GM12878 (cell line): ENCODE results near the gene STAT5A. TPM values are rescaled to one million over a fixed set of nuclear protein-coding genes. Genes with fewer than 3 reads are reported as not detected.

Source experiments
- ATAC-seq: fragments of 200-7000 bp; cut with Tn5 transposase; 3 replicates; pipeline ENCODE4 v1.9.1; 2020; ENCODE audit warnings: mild to moderate bottlenecking, moderate library complexity
- BruUV-seq: library from RNA; stranded (reverse); fragments of 400-500 nt; replicated peaks from 2 replicates; lab custom pipeline; 2021; lab: Mats Ljungman, UMichigan
- CTCF ChIA-PET: fragments of 300-600 bp; sonication (Branson Sonifier 250); formaldehyde crosslinking; extraction: SDS; loops from one replicate; lab custom pipeline; 2021; ENCODE audit warnings: inconsistent platforms; lab: Yijun Ruan, JAX
- POLR2A ChIA-PET: fragments of 350-600 bp; formaldehyde crosslinking; extraction: SDS; loops from one replicate; lab custom pipeline; 2021; ENCODE audit warnings: inconsistent platforms; lab: Charles Lee
- RAD21 ChIA-PET: fragments of 300-600 bp; sonication (Branson Sonifier 250); formaldehyde crosslinking; loops from one replicate; lab custom pipeline; 2023; ENCODE audit warnings: antibody characterized with exemption; ENCODE audit not compliant: unreplicated experiment; lab: Charles Lee
- SMC1A ChIA-PET: fragments of 300-600 bp; sonication (Branson Sonifier 250); formaldehyde crosslinking; loops from one replicate; lab custom pipeline; 2023; ENCODE audit not compliant: unreplicated experiment, uncharacterized antibody; lab: Charles Lee
- DNase-seq: peaks from one replicate; pipeline ENCODE4 v3.0.0-alpha.2; 2011; ENCODE audit warnings: low read depth, low spot score
- FAIRE-seq: peaks from 3 replicates; lab custom pipeline; 2011; peaks lifted over from hg19 to GRCh38; lab: Jason Lieb, UNC
- H2AFZ ChIP-seq: 2 replicates; pipeline ENCODE4 v1.6.0; 2011; ENCODE audit warnings: low read depth, low read length, control low read depth; ENCODE audit not compliant: control insufficient read depth
- H3K27ac ChIP-seq: 2 replicates; pipeline ENCODE4 v1.5.1; 2011; ENCODE audit warnings: control low read depth; ENCODE audit not compliant: control insufficient read depth, insufficient read depth
- H3K27me3 ChIP-seq, 2 experiments: replicated peaks in 1 of 2; 2 replicates each; pipeline versions ENCODE4 v1.6.0 to v1.6.1; 2011; ENCODE audit warnings: low read length in 1 of 2; ENCODE audit not compliant: control insufficient read depth in 2 of 2, insufficient read depth in 2 of 2
- H3K36me3 ChIP-seq, 2 experiments: 2 replicates each; pipeline ENCODE4 v1.5.1; 2011; ENCODE audit warnings: low read length in 1 of 2; ENCODE audit not compliant: control insufficient read depth in 2 of 2, insufficient read depth in 2 of 2
- H3K4me1 ChIP-seq: 2 replicates; pipeline ENCODE4 v1.6.1; 2011; ENCODE audit warnings: mild to moderate bottlenecking, low read length, moderate library complexity, mixed read lengths; ENCODE audit not compliant: control insufficient read depth, insufficient read depth
- H3K4me2 ChIP-seq: 2 replicates; pipeline ENCODE4 v1.6.0; 2011; ENCODE audit warnings: control low read depth; ENCODE audit not compliant: control insufficient read depth, insufficient read depth
- H3K4me3 ChIP-seq: fragments of 200-600 bp; sonication (generic); 2 replicates; pipeline ENCODE4 v1.5.1; 2016
- H3K79me2 ChIP-seq: 2 replicates; pipeline ENCODE4 v1.6.0; 2011; ENCODE audit warnings: low read length; ENCODE audit not compliant: control insufficient read depth, insufficient read depth
- H3K9ac ChIP-seq: 2 replicates; pipeline ENCODE4 v1.8.0; 2011; ENCODE audit warnings: low read length, control low read depth, mixed read lengths; ENCODE audit not compliant: control insufficient read depth, insufficient read depth
- H3K9me3 ChIP-seq: replicated peaks from 3 replicates; pipeline ENCODE4 v1.5.1; 2011; ENCODE audit warnings: mild to moderate bottlenecking, low read length; ENCODE audit not compliant: control insufficient read depth, insufficient read depth
- H4K20me1 ChIP-seq: 2 replicates; pipeline ENCODE4 v1.6.0; 2011; ENCODE audit not compliant: control insufficient read depth, insufficient read depth
- CBX3 ChIP-seq: fragments of 200-600 bp; sonication (generic); IDR thresholded peaks from 2 replicates; pipeline ENCODE4 v1.6.1; 2016; ENCODE audit warnings: low read depth, borderline replicate concordance
- EED ChIP-seq: sonication (generic); IDR thresholded peaks from 2 replicates; pipeline ENCODE4 v1.6.1; 2016; ENCODE audit warnings: antibody characterized with exemption, low read depth
- HDGF ChIP-seq: fragments of 450-650 bp; IDR thresholded peaks from 2 replicates; pipeline ENCODE4 v1.6.1; 2016; ENCODE audit warnings: antibody characterized with exemption
- JUNB ChIP-seq: IDR thresholded peaks from 2 replicates; pipeline ENCODE4 v1.6.1; 2016; ENCODE audit warnings: antibody characterized with exemption, mild to moderate bottlenecking
- JUND ChIP-seq: IDR thresholded peaks from 2 replicates; pipeline ENCODE4 v1.6.1; 2012; ENCODE audit warnings: low read depth, mild to moderate bottlenecking, low read length, improper control_type of control experiment, moderate library complexity
- LARP7 ChIP-seq: fragments of 450-650 bp; IDR thresholded peaks from 2 replicates; pipeline ENCODE4 v1.6.1; 2017; ENCODE audit warnings: mild to moderate bottlenecking
- NFIC ChIP-seq: IDR thresholded peaks from 2 replicates; pipeline ENCODE4 v1.6.1; 2012; ENCODE audit warnings: low read depth, mild to moderate bottlenecking, inconsistent platforms, low read length, moderate library complexity
- NFXL1 ChIP-seq: fragments of 450-650 bp; IDR thresholded peaks from 2 replicates; pipeline ENCODE4 v1.6.1; 2017; ENCODE audit warnings: antibody characterized with exemption, mild to moderate bottlenecking, borderline replicate concordance
- NR2C1 ChIP-seq: fragments of 450-650 bp; IDR thresholded peaks from 2 replicates; pipeline ENCODE4 v1.6.1; 2017; ENCODE audit warnings: antibody characterized with exemption, mild to moderate bottlenecking, moderate library complexity
- PAX8 ChIP-seq: fragments of 450-650 bp; IDR thresholded peaks from 2 replicates; pipeline ENCODE4 v1.6.1; 2017; ENCODE audit warnings: mild to moderate bottlenecking, moderate library complexity
- POLR2A ChIP-seq: IDR thresholded peaks from 2 replicates; pipeline ENCODE4 v1.6.1; 2011; ENCODE audit warnings: low read depth, mild to moderate bottlenecking, low read length
- RAD51 ChIP-seq: fragments of 450-650 bp; IDR thresholded peaks from 2 replicates; pipeline ENCODE4 v1.6.1; 2016; ENCODE audit warnings: moderate library complexity, mild to moderate bottlenecking, inconsistent platforms
- STAT1 ChIP-seq: fragments of 450-650 bp; conservative IDR thresholded peaks from 2 replicates; pipeline ENCODE4 v1.6.1; 2014; ENCODE audit warnings: antibody characterized with exemption, mild to moderate bottlenecking
- TAF1 ChIP-seq: IDR thresholded peaks from 2 replicates; pipeline ENCODE4 v1.6.1; 2011; ENCODE audit warnings: mild to moderate bottlenecking, low read depth, low read length, borderline replicate concordance
- TARDBP ChIP-seq: IDR thresholded peaks from 2 replicates; pipeline ENCODE4 v1.6.1; 2016; ENCODE audit warnings: borderline replicate concordance
- TBL1XR1 ChIP-seq: IDR thresholded peaks from 2 replicates; pipeline ENCODE4 v1.6.1; 2012; ENCODE audit warnings: low read depth, low read length, improper control_type of control experiment
- ZNF217 ChIP-seq: fragments of 450-650 bp; IDR thresholded peaks from 2 replicates; pipeline ENCODE4 v1.6.1; 2017; ENCODE audit warnings: antibody characterized with exemption, mild to moderate bottlenecking
- WGBS: methylation state at CpG from one replicate; pipeline ENCODE4 v1.1.6; 2016; ENCODE audit warnings: low lambda C conversion rate; ENCODE audit not compliant: insufficient replicate concordance, insufficient coverage; ENCODE audit errors: missing lambda C conversion rate; 5-methylcytosine and 5-hydroxymethylcytosine counted together
- in situ Hi-C: fragments of 300-500 bp; cut with MboI; formaldehyde crosslinking; loops from 9 replicates; pipeline ENCODE4 v1.14.3; 2018; ENCODE audit warnings: mixed read lengths
- intact Hi-C: fragments of 100-400 bp; cut with micrococcal nuclease; formaldehyde crosslinking; loops from one replicate; pipeline ENCODE4 v1.14.2; 2022; ENCODE audit not compliant: unreplicated experiment
- polyA plus RNA-seq, 11 experiments: library from polyadenylated mRNA; depleted of rRNA in 4 of 11; unstranded in 6 of 11; stranded (reverse) in 5 of 11; fragments of >200 nt; fragmentation: Nextera tagmentation in 4 of 11; fragmentation: Illumina TruSeq in 1 of 11; extraction: Ambion mirVana in 4 of 11; extraction: Trizol in 1 of 11; gene quantifications; 1 replicate in 1 of 11; 2 replicates in 10 of 11; pipeline versions ENCODE4 v1.2.1 to v1.2.3, GENCODE V29; 2011 to 2016; ENCODE audit warnings: inconsistent platforms in 2 of 11, missing spikeins in 2 of 11, low read depth in 1 of 11
- total RNA-seq, 4 experiments: library from RNA; depleted of rRNA in 3 of 4; stranded (reverse); fragments of >200 nt in 3 of 4; fragmentation: Illumina TruSeq in 1 of 4; extraction: Trizol in 1 of 4; gene quantifications; 2 replicates each; pipeline versions ENCODE4 v1.2.1 to v1.2.3, GENCODE V29; 2013 to 2021
- TF ChIP-seq, protein P1 (sequence below): fragments of 450-650 bp; IDR thresholded peaks from 2 replicates; pipeline ENCODE4 v1.6.1; 2017; ENCODE audit warnings: antibody characterized with exemption, mild to moderate bottlenecking, moderate library complexity
- TF ChIP-seq, protein P2 (sequence below): fragments of 450-650 bp; IDR thresholded peaks from 2 replicates; pipeline ENCODE4 v1.6.1; 2017; ENCODE audit warnings: borderline replicate concordance

Gene STAT5A
- total and polyA plus RNA-seq, 10 of the 15 experiments (the other 5 are each of a cell fraction or from before 2014, with no cell fraction given), result 14.8 to 86.4 (median 41.5) TPM

DNA sequence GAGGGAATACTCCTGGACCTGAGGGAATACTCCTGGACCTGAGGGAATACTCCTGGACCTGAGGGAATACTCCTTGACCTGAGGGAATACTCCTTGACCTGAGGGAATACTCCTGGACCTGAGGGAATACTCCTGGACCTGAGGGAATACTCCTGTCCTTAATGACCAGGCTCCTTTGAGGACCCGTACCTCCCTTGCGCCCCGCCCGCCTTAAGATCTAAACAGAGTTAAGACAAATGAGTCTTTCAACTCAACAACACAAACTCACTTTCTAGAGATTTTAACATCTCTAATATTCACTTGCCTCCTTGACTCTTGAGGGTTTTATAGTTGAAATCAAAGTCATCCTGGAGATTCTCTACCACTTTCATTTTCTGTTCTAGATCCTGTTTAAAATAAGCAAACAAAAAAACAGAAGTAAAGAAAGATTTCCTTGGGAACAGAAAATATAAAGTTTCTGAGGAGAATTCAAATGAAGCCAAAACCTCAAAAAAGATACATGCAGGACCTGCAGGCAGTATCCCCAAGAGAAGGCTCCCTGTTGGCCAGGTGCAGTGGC, 50.2 kb downstream of the STAT5A start:
- H2AFZ ChIP-seq, result no peak overlapping the region
- ATAC-seq, result no peak
- in situ Hi-C loops (no loop called here), intact Hi-C loops (loop anchor here (5.0 kb wide), 1 partner anchor 49 kb away; the partner anchor contains the start of gene STAT3)
- H3K9me3 ChIP-seq, result no peaks in the 10 kb centered on the region
- 94% methylated on average over 4 of the region's 4 CpGs for WGBS
- ChIA-PET POLR2A (interaction anchor here (0.6 to 1.0 kb wide), 3 partner anchors 10 to 116 kb away, joined by 3 to 5 read pairs (median 3); no protein-coding TSS in a partner anchor), CTCF (interaction anchor here (3.0 to 6.3 kb wide), 2 partner anchors 50 to 66 kb away, joined by 14 to 48 read pairs; partner anchors contain the start of gene STAT3), RAD21 (no interaction called here), SMC1A (interaction anchor here (4.8 kb wide), 1 partner anchor 50 kb away, joined by 32 read pairs; the partner anchor contains the start of gene STAT3)
- H3K36me3 ChIP-seq, result peaks cover 12 to 31% of the 10 kb centered on the region in 2 experiments
- no peak for FAIRE-seq
- no peak overlapping the region for H3K4me3 ChIP-seq
- no peak for TF ChIP-seq LARP7
- no peak for TF ChIP-seq POLR2A
- TF ChIP-seq STAT1, result no peak
- no peak for TF ChIP-seq PAX8
- TF ChIP-seq NR2C1, result no peak
- TF ChIP-seq TBL1XR1, result no peak
- TF ChIP-seq, protein P1, sequence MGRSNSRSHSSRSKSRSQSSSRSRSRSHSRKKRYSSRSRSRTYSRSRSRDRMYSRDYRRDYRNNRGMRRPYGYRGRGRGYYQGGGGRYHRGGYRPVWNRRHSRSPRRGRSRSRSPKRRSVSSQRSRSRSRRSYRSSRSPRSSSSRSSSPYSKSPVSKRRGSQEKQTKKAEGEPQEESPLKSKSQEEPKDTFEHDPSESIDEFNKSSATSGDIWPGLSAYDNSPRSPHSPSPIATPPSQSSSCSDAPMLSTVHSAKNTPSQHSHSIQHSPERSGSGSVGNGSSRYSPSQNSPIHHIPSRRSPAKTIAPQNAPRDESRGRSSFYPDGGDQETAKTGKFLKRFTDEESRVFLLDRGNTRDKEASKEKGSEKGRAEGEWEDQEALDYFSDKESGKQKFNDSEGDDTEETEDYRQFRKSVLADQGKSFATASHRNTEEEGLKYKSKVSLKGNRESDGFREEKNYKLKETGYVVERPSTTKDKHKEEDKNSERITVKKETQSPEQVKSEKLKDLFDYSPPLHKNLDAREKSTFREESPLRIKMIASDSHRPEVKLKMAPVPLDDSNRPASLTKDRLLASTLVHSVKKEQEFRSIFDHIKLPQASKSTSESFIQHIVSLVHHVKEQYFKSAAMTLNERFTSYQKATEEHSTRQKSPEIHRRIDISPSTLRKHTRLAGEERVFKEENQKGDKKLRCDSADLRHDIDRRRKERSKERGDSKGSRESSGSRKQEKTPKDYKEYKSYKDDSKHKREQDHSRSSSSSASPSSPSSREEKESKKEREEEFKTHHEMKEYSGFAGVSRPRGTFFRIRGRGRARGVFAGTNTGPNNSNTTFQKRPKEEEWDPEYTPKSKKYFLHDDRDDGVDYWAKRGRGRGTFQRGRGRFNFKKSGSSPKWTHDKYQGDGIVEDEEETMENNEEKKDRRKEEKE, result no peak
- no peak for TF ChIP-seq NFIC
- TF ChIP-seq JUND, result no peak
- no peak for TF ChIP-seq RAD51
- no peak for TF ChIP-seq EED
- TF ChIP-seq HDGF, result no peak
- TF ChIP-seq, protein P2, sequence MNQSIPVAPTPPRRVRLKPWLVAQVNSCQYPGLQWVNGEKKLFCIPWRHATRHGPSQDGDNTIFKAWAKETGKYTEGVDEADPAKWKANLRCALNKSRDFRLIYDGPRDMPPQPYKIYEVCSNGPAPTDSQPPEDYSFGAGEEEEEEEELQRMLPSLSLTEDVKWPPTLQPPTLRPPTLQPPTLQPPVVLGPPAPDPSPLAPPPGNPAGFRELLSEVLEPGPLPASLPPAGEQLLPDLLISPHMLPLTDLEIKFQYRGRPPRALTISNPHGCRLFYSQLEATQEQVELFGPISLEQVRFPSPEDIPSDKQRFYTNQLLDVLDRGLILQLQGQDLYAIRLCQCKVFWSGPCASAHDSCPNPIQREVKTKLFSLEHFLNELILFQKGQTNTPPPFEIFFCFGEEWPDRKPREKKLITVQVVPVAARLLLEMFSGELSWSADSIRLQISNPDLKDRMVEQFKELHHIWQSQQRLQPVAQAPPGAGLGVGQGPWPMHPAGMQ, result no peak
- no peak for TF ChIP-seq NFXL1
- TF ChIP-seq TAF1, result no peak
- no peak for TF ChIP-seq CBX3
- TF ChIP-seq TARDBP, result no peak
- no peak for TF ChIP-seq JUNB
- TF ChIP-seq ZNF217, result no peak
- no peak overlapping the region for H3K27ac ChIP-seq
- peaks cover 64% of the 10 kb centered on the region for H3K4me1 ChIP-seq
- no peak overlapping the region for H3K9ac ChIP-seq
- no peak for DNase-seq
- H4K20me1 ChIP-seq, result no peaks in the 10 kb centered on the region
- H3K4me2 ChIP-seq, result 0 out of 2 replicates have a peak overlapping the region, but pooled peaks have one; percentile 0
- H3K79me2 ChIP-seq, result peaks cover 12% of the 10 kb centered on the region
- H3K27me3 ChIP-seq, result no peaks in the 10 kb centered on the region
- no TSS peak for BruUV-seq
